Mesenchymal stem cell (in vitro differentiated cells and primary cell): Measurements from ENCODE around the gene HYAL3.

Experiments
- DNase-seq: peaks from one replicate; pipeline ENCODE4 v3.0.0-alpha.2; 2013
- H2AFZ ChIP-seq: one replicate; pipeline ENCODE4 v1.6.1; 2013; ENCODE audit warnings: low read depth, mild to moderate bottlenecking, control low read depth, inconsistent platforms, low read length, moderate library complexity
- H2AK5ac ChIP-seq: 2 replicates; pipeline ENCODE4 v1.6.1; 2013; ENCODE audit warnings: low read length, moderate library complexity, mild to moderate bottlenecking, inconsistent platforms; ENCODE audit not compliant: severe bottlenecking
- H2BK120ac ChIP-seq: one replicate; pipeline ENCODE4 v1.6.1; 2013; ENCODE audit warnings: low read depth, mild to moderate bottlenecking, inconsistent platforms, low read length, moderate library complexity
- H2BK12ac ChIP-seq, 2 experiments: one replicate each; pipeline ENCODE4 v1.6.1; 2013; ENCODE audit warnings: inconsistent platforms in 2 of 2, low read length in 2 of 2, mild to moderate bottlenecking in 2 of 2, moderate library complexity in 2 of 2, control low read depth in 1 of 2
- H2BK15ac ChIP-seq: one replicate; pipeline ENCODE4 v1.6.1; 2013; ENCODE audit warnings: mild to moderate bottlenecking, low read depth, inconsistent platforms; ENCODE audit not compliant: poor library complexity, severe bottlenecking
- H2BK5ac ChIP-seq: 2 replicates; pipeline ENCODE4 v1.6.1; 2013; ENCODE audit warnings: low read depth, mild to moderate bottlenecking, low read length, control low read depth, inconsistent platforms; ENCODE audit not compliant: poor library complexity, severe bottlenecking
- H3K14ac ChIP-seq, 2 experiments: one replicate each; pipeline ENCODE4 v1.6.1; 2013; ENCODE audit warnings: inconsistent platforms in 2 of 2, low read length in 2 of 2, control low read depth in 1 of 2, mild to moderate bottlenecking in 1 of 2, moderate library complexity in 1 of 2
- H3K18ac ChIP-seq, 2 experiments: one replicate each; pipeline ENCODE4 v1.6.1; 2013; ENCODE audit warnings: inconsistent platforms in 2 of 2, low read length in 2 of 2, control low read depth in 1 of 2, low read depth in 1 of 2, mild to moderate bottlenecking in 1 of 2
- H3K23ac ChIP-seq, 2 experiments: one replicate each; pipeline ENCODE4 v1.6.1; 2013; ENCODE audit warnings: inconsistent platforms in 2 of 2, low read length in 2 of 2, mild to moderate bottlenecking in 2 of 2, moderate library complexity in 2 of 2, control low read depth in 1 of 2
- H3K27ac ChIP-seq: 2 replicates; pipeline ENCODE4 v1.5.1; 2013; ENCODE audit warnings: mild to moderate bottlenecking, moderate library complexity, low read length, control low read depth, inconsistent platforms; ENCODE audit not compliant: poor library complexity, severe bottlenecking
- H3K27me3 ChIP-seq, 2 experiments: 2 replicates each; pipeline versions ENCODE4 v1.6.1 to v1.7.0; 2013; ENCODE audit warnings: low read length in 2 of 2, mild to moderate bottlenecking in 2 of 2, moderate library complexity in 2 of 2, control low read depth in 1 of 2, inconsistent platforms in 1 of 2; ENCODE audit not compliant: control insufficient read depth in 1 of 2, insufficient read depth in 1 of 2
- H3K36me3 ChIP-seq, 2 experiments: 2 replicates each; pipeline versions ENCODE4 v1.6.1 to v1.7.0; 2013; ENCODE audit warnings: low read length in 2 of 2, control low read depth in 1 of 2, inconsistent platforms in 1 of 2, low read depth in 1 of 2, mild to moderate bottlenecking in 1 of 2; ENCODE audit not compliant: insufficient read depth in 2 of 2, control insufficient read depth in 1 of 2
- H3K4ac ChIP-seq, 2 experiments: one replicate each; pipeline ENCODE4 v1.6.1; 2013; ENCODE audit warnings: inconsistent platforms in 2 of 2, low read length in 2 of 2, mild to moderate bottlenecking in 2 of 2, moderate library complexity in 2 of 2, control low read depth in 1 of 2, low read depth in 1 of 2
- H3K4me1 ChIP-seq: 2 replicates; pipeline ENCODE4 v1.6.1; 2013; ENCODE audit warnings: low read depth, low read length, control low read depth; ENCODE audit not compliant: control insufficient read depth, insufficient read depth
- H3K4me2 ChIP-seq: 2 replicates; pipeline ENCODE4 v1.6.1; 2013; ENCODE audit warnings: low read length, mild to moderate bottlenecking, inconsistent platforms; ENCODE audit not compliant: poor library complexity, severe bottlenecking
- H3K4me3 ChIP-seq, 2 experiments: 2 replicates each; pipeline versions ENCODE4 v1.5.1 to v1.7.0; 2013; ENCODE audit warnings: low read length in 2 of 2, mild to moderate bottlenecking in 2 of 2, control low read depth in 1 of 2, low read depth in 1 of 2; ENCODE audit not compliant: insufficient read depth in 1 of 2
- H3K79me1 ChIP-seq: replicated peaks from 2 replicates; pipeline ENCODE4 v1.6.1; 2013; ENCODE audit warnings: mild to moderate bottlenecking, control low read depth, low read length, inconsistent platforms; ENCODE audit not compliant: poor library complexity, severe bottlenecking
- H3K9ac ChIP-seq: 2 replicates; pipeline ENCODE4 v1.7.0; 2013; ENCODE audit warnings: mild to moderate bottlenecking, low read length, moderate library complexity
- H3K9me3 ChIP-seq: 2 replicates; pipeline ENCODE4 v1.7.0; 2013; ENCODE audit warnings: mild to moderate bottlenecking, low read length; ENCODE audit not compliant: control insufficient read depth
- H4K8ac ChIP-seq: one replicate; pipeline ENCODE4 v1.6.1; 2013; ENCODE audit warnings: inconsistent platforms, mild to moderate bottlenecking, low read length, moderate library complexity
- H4K91ac ChIP-seq: one replicate; pipeline ENCODE4 v1.6.1; 2013; ENCODE audit warnings: mild to moderate bottlenecking, low read length, inconsistent platforms
- WGBS: methylation state at CpG from one replicate; pipeline ENCODE4 v1.1.7; 2013; ENCODE audit warnings: mixed read lengths; 5-methylcytosine and 5-hydroxymethylcytosine counted together

The HYAL3 gene

DNA sequence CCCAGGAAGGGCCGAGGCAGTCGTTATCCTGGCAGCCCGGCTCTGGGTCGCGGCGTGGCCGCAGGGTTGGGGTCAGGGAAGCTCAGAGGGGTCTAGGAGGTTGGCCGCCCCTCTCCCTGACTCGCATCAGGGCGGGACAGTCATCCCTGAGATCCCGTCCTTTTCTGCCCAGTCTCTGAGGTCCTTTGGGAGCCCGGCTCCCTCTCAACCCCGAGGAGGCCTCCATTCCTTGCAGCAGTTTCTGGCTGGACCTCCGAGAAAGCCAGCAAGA lies 22.8 kb upstream of the HYAL3 start:
- Histone ChIP-seq H3K4me1 (peaks cover 50% of the 10 kb centered on the region), H3K27me3 (no peaks in the 10 kb centered on the region), H2AFZ (peak overlapping the region; percentile 87)

DNA sequence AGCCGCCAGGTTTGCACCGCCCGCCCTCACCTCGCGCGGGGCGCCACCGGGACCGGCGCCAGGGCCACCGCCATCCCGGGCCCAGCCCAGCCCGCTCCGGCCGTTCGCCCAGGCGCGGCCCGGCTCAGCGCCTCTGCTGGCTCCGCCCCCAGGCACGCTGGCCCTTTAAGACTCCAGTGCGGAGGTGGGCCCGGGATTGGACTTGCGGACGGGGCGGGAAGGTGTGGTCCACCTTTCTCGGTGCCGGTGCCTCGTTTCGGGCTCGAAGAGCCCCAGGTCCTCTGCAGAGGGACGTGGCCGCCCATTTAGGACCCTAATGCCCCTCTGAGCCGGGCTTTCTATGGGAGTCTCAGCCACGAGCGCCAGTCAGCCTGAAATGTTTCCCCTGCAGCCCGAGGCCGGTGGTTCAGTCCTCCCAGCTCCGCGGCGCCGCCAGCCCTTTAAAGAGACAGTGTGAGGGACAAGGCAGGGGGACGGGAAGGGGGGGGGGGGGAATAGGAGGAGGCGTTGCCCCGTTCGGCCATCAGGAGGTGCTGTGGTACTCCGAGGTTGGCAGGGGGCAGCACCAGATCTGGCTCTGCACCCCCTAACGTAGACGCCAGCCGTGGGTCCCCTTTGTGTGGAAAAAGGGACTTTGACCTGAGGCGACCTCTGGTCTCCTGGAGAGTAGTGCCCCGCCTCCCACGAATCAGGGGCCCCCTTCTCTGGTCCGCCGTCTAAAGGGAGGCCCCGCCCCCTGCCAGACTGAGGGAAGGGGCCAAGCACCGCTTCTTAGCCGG lies 22.3 kb upstream of the HYAL3 start:
- Histone ChIP-seq H3K9me3 (no peaks in the 10 kb centered on the region), H4K8ac (peak overlapping the region; percentile 85), H3K27me3 (no peaks in the 10 kb centered on the region), H2BK5ac (peak overlapping the region; percentile 98), H3K4me1 (peaks cover 53% of the 10 kb centered on the region), H2BK15ac (peak overlapping the region; percentile 97), H3K4ac (peak overlapping the region; percentile 69 to 90), H2BK120ac (peak overlapping the region; percentile 100), H3K27ac (peak overlapping the region; percentile 93), H4K91ac (peak overlapping the region; percentile 98), H3K4me2 (peak overlapping the region; percentile 77), H3K23ac (no peak overlapping the region), H3K18ac (peak overlapping the region; percentile 96 to 99), H3K36me3 (peaks cover 51 to 57% of the 10 kb centered on the region in 2 experiments), H2AFZ (peak overlapping the region; percentile 87), H2BK12ac (peak overlapping the region; percentile 85 to 93), H2AK5ac (no peak overlapping the region), H3K14ac (peak overlapping the region in 1 of 2 experiments; percentile 84), H3K4me3 (peak overlapping the region; percentile 78 to 88), H3K9ac (peak overlapping the region; percentile 99), H3K79me1 (peaks cover 36% of the 10 kb centered on the region)
- peak; percentile 90 for DNase-seq
- WGBS = 1% methylated on average over 59 of the region's 59 CpGs

More for the DNA sequence above, 22.8 kb upstream of the HYAL3 start:
- WGBS = 9% methylated on average over 14 of the region's 14 CpGs
- H3K4ac ChIP-seq = peak overlapping the region; percentile 69 to 75
- peak overlapping the region; percentile 77 for H3K4me2 ChIP-seq
- no peak for DNase-seq
- peak overlapping the region; percentile 99 for H3K9ac ChIP-seq
- H3K14ac ChIP-seq = no peak overlapping the region
- peak overlapping the region; percentile 66 for H2BK120ac ChIP-seq
- no peaks in the 10 kb centered on the region for H3K9me3 ChIP-seq
- peak overlapping the region; percentile 77 for H4K8ac ChIP-seq
- H3K27ac ChIP-seq = no peak overlapping the region
- H2BK12ac ChIP-seq = peak overlapping the region in 1 of 2 experiments; percentile 61
- H3K36me3 ChIP-seq = peaks cover 46 to 55% of the 10 kb centered on the region in 2 experiments
- peak overlapping the region; percentile 83 for H4K91ac ChIP-seq
- H2AK5ac ChIP-seq = peak overlapping the region; percentile 50
- H2BK15ac ChIP-seq = no peak overlapping the region
- H3K4me3 ChIP-seq = peak overlapping the region; percentile 78 to 88
- H3K23ac ChIP-seq = no peak overlapping the region
- H3K18ac ChIP-seq = peak overlapping the region; percentile 60 to 71
- H3K79me1 ChIP-seq = peaks cover 36% of the 10 kb centered on the region
- H2BK5ac ChIP-seq = no peak overlapping the region

DNA sequence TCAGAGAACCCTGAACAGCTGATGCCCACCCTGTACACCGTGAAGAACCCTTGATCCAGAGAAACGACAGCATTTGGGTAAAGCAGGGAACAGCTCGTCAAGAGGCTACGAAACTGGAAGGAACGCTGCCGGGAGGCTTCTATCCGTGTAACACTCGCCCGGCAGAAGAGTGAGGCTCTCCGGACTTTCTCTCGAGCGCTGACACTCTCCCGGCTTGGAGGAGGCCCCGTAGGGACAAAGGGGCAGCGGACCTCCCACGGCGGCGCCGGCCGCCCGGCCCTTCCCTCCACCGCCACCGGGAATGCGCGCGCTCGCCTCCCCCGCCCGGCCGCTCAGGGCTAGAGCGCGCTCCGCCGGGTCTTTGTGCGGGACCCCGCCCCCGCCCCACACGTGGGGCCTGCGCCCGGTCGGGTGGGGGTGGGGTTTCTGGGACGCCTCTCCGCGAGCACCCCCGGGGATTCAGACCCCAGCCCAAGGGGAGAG lies 21.7 kb upstream of the HYAL3 start:
- peak overlapping the region; percentile 92 to 99 for H3K18ac ChIP-seq
- H3K14ac ChIP-seq = peak overlapping the region in 1 of 2 experiments; percentile 87
- H3K9me3 ChIP-seq = no peaks in the 10 kb centered on the region
- H3K23ac ChIP-seq = no peak overlapping the region
- peak overlapping the region; percentile 85 for H4K8ac ChIP-seq
- peak overlapping the region; percentile 76 for H2BK5ac ChIP-seq
- peak overlapping the region; percentile 60 for H3K4me2 ChIP-seq
- H3K4me1 ChIP-seq = peaks cover 57% of the 10 kb centered on the region
- DNase-seq = peak; percentile 77
- H3K36me3 ChIP-seq = peaks cover 51 to 57% of the 10 kb centered on the region in 2 experiments
- peak overlapping the region; percentile 100 for H2BK120ac ChIP-seq
- peak overlapping the region; percentile 64 for H4K91ac ChIP-seq
- H3K79me1 ChIP-seq = peaks cover 37% of the 10 kb centered on the region
- peak overlapping the region; percentile 85 for H3K27ac ChIP-seq
- peak overlapping the region; percentile 78 to 88 for H3K4me3 ChIP-seq
- H3K9ac ChIP-seq = peak overlapping the region; percentile 99
- WGBS = 0% methylated on average over 32 of the region's 45 CpGs
- H2BK12ac ChIP-seq = peak overlapping the region in 1 of 2 experiments; percentile 81
- H3K4ac ChIP-seq = peak overlapping the region; percentile 55 to 75
- H2BK15ac ChIP-seq = peak overlapping the region; percentile 70
- H3K27me3 ChIP-seq = no peaks in the 10 kb centered on the region
- peak overlapping the region; percentile 81 for H2AFZ ChIP-seq
- peak overlapping the region; percentile 37 for H2AK5ac ChIP-seq

DNA sequence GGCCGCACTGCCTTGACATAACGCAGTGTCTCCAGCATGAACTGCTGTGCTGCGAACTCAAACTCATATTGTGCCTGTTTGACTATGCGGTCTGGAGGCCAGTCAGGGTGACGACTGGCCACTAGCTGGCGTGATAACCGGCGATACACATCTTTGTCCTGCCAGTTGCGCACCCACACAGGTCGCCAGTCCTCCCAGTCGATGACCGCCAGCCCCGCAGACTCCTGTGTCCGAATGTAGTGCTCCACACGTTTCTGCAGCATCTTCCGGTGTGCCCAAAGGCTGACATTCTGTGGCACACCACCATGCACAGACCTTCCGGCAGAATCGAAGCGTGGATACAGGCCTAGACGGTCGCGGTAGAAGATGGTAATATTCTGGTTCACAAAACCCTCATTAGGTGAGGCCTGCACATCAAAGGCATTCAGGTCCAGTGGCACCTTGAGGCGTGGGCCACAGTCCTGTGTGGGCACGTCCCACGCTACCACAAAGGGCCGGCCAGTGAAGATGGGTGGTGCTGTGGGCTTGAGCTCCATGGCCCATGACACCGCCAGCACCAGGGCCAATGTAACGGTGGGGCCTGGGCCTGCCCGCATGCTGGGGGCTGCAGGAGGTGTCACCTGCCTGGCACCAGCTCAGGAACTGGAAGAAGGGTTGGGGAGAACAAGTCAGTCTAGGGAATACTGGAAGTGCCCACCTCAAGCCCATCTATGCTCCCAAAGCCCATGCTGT lies 20.9 kb upstream of the HYAL3 start:
- 92% methylated on average over 29 of the region's 29 CpGs for WGBS

More for the DNA sequence above, 20.9 kb upstream of the HYAL3 start:
- DNase-seq = no peak
- peak overlapping the region; percentile 79 for H4K91ac ChIP-seq
- H2BK5ac ChIP-seq = no peak overlapping the region
- peak overlapping the region; percentile 85 for H3K27ac ChIP-seq
- peaks cover 57% of the 10 kb centered on the region for H3K4me1 ChIP-seq
- peak overlapping the region in 1 of 2 experiments; percentile 90 for H3K14ac ChIP-seq
- H2BK120ac ChIP-seq = no peak overlapping the region
- H3K9ac ChIP-seq = peak overlapping the region; percentile 99
- H2BK15ac ChIP-seq = no peak overlapping the region
- H2AK5ac ChIP-seq = no peak overlapping the region
- H3K9me3 ChIP-seq = no peaks in the 10 kb centered on the region
- no peak overlapping the region for H4K8ac ChIP-seq
- no peaks in the 10 kb centered on the region for H3K27me3 ChIP-seq
- H3K4me2 ChIP-seq = peak overlapping the region; percentile 60
- H3K79me1 ChIP-seq = peaks cover 38% of the 10 kb centered on the region
- peaks cover 46 to 55% of the 10 kb centered on the region in 2 experiments for H3K36me3 ChIP-seq
- H3K23ac ChIP-seq = peak overlapping the region in 1 of 2 experiments; percentile 47
- peak overlapping the region in 1 of 2 experiments; percentile 64 for H3K18ac ChIP-seq
- peak overlapping the region in 1 of 2 experiments; percentile 80 for H2BK12ac ChIP-seq
- peak overlapping the region; percentile 78 to 88 for H3K4me3 ChIP-seq
- peak overlapping the region in 1 of 2 experiments; percentile 47 for H3K4ac ChIP-seq
- H2AFZ ChIP-seq = no peak overlapping the region
